DND-41 (cell line): Measurements from ENCODE around the gene DBNDD1.
A peak's percentile ranks its signal among the peaks of the same experiment; 100 is the strongest.

Experiments
- ATAC-seq: fragments of 200-7000 bp; cut with Tn5 transposase; 3 replicates; pipeline ENCODE4 v1.9.1; 2021; ENCODE audit warnings: low read depth; ENCODE audit not compliant: insufficient read depth
- DNase-seq: peaks from one replicate; pipeline ENCODE4 v3.0.0-alpha.2; 2020
- H2AFZ ChIP-seq: 2 replicates; pipeline ENCODE4 v1.6.0; 2012; ENCODE audit warnings: low read depth, low read length
- H3K27ac ChIP-seq: 2 replicates; pipeline ENCODE4 v1.5.1; 2012; ENCODE audit warnings: low read length, inconsistent platforms
- H3K27me3 ChIP-seq: fragments of 200-600 bp; sonication (generic); 2 replicates; pipeline ENCODE4 v1.6.0; 2012; ENCODE audit warnings: low read length, mild to moderate bottlenecking, inconsistent platforms; ENCODE audit not compliant: insufficient read depth, poor library complexity
- H3K36me3 ChIP-seq: 2 replicates; pipeline ENCODE4 v1.5.1; 2012; ENCODE audit warnings: low read length, inconsistent platforms; ENCODE audit not compliant: insufficient read depth
- H3K4me1 ChIP-seq: 2 replicates; pipeline ENCODE4 v1.5.1; 2012; ENCODE audit warnings: mild to moderate bottlenecking, low read length; ENCODE audit not compliant: insufficient read depth
- H3K4me2 ChIP-seq: 2 replicates; pipeline ENCODE4 v1.6.0; 2012; ENCODE audit warnings: mild to moderate bottlenecking, moderate library complexity, low read length, inconsistent platforms; ENCODE audit not compliant: insufficient read depth
- H3K4me3 ChIP-seq, 2 experiments: fragments of 200-600 bp in 1 of 2; shearing (Covaris generic) in 1 of 2; 2 replicates each; pipeline ENCODE4 v1.5.1; 2012 to 2016; ENCODE audit warnings: inconsistent platforms in 2 of 2, low read length in 2 of 2, mild to moderate bottlenecking in 2 of 2, low read depth in 1 of 2, moderate library complexity in 1 of 2
- H3K79me2 ChIP-seq: 2 replicates; pipeline ENCODE4 v1.6.0; 2012; ENCODE audit warnings: low read length, inconsistent platforms; ENCODE audit not compliant: insufficient read depth
- H3K9ac ChIP-seq: 2 replicates; pipeline ENCODE4 v1.6.0; 2012; ENCODE audit warnings: low read depth, mild to moderate bottlenecking, inconsistent platforms, low read length, moderate library complexity
- H3K9me3 ChIP-seq: 2 replicates; pipeline ENCODE4 v1.5.1; 2012; ENCODE audit warnings: low read length, moderate library complexity, mild to moderate bottlenecking, inconsistent platforms; ENCODE audit not compliant: insufficient read depth, severe bottlenecking
- H4K20me1 ChIP-seq: 2 replicates; pipeline ENCODE4 v1.6.0; 2012; ENCODE audit warnings: low read length; ENCODE audit not compliant: insufficient read depth
- EZH2 ChIP-seq: IDR thresholded peaks from 3 replicates; pipeline ENCODE4 v1.6.1; 2012; ENCODE audit warnings: borderline replicate concordance, low read depth, mild to moderate bottlenecking, moderate library complexity, low read length, inconsistent platforms; ENCODE audit not compliant: severe bottlenecking
- TF ChIP-seq, protein P1 (sequence below): IDR thresholded peaks from 2 replicates; pipeline ENCODE4 v1.5.1; 2012; ENCODE audit warnings: borderline replicate concordance, low read length, moderate library complexity, mild to moderate bottlenecking; ENCODE audit not compliant: poor library complexity, severe bottlenecking; ENCODE audit errors: extremely low read depth

DBNDD1 gene

DNA sequence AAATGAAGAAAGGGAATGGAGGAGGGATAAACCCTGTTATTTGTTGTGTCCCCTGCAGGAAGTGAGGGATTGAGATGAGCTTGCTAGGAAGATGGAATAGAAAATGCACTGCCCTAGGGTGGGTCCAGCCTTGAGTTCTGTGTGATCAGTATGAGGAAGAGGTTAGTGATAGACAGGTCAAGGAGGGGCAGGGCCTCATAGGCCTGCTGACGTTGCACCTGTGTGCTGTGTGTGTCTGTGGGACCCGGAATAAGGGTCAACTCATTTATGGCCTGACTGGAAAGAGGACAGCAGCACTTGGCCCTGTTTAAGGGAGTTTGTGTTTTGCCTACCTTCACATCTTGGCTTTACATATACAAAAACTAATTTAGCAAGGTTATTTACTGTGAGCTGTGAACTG lies 44.4 kb downstream of the DBNDD1 start:
- Histone ChIP-seq H3K79me2 (peaks cover 73% of the 10 kb centered on the region), H4K20me1 (peaks cover 30% of the 10 kb centered on the region), H3K27ac (no peak overlapping the region), H2AFZ (no peak overlapping the region), H3K4me1 (peaks cover 46% of the 10 kb centered on the region), H3K9ac (no peak overlapping the region), H3K27me3 (no peaks in the 10 kb centered on the region), H3K4me2 (peak overlapping the region; percentile 88; the same call in 1 of the 2 replicates), H3K36me3 (peaks cover 30% of the 10 kb centered on the region), H3K4me3 (no peak overlapping the region), H3K9me3 (no peaks in the 10 kb centered on the region)
- DNase-seq = no peak
- no peak for ATAC-seq
- no peak for TF ChIP-seq EZH2
- TF ChIP-seq, protein P1, sequence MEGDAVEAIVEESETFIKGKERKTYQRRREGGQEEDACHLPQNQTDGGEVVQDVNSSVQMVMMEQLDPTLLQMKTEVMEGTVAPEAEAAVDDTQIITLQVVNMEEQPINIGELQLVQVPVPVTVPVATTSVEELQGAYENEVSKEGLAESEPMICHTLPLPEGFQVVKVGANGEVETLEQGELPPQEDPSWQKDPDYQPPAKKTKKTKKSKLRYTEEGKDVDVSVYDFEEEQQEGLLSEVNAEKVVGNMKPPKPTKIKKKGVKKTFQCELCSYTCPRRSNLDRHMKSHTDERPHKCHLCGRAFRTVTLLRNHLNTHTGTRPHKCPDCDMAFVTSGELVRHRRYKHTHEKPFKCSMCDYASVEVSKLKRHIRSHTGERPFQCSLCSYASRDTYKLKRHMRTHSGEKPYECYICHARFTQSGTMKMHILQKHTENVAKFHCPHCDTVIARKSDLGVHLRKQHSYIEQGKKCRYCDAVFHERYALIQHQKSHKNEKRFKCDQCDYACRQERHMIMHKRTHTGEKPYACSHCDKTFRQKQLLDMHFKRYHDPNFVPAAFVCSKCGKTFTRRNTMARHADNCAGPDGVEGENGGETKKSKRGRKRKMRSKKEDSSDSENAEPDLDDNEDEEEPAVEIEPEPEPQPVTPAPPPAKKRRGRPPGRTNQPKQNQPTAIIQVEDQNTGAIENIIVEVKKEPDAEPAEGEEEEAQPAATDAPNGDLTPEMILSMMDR = no peak

- H4K20me1 ChIP-seq = peaks cover 30% of the 10 kb centered on the region
- peaks cover 46% of the 10 kb centered on the region for H3K4me1 ChIP-seq
- H3K36me3 ChIP-seq = peaks cover 20% of the 10 kb centered on the region
- TF ChIP-seq, protein P1 = no peak
- no peak for TF ChIP-seq EZH2
- H3K9me3 ChIP-seq = no peaks in the 10 kb centered on the region
- H3K9ac ChIP-seq = peak overlapping the region; percentile 83
- H2AFZ ChIP-seq = no peak overlapping the region
- no peaks in the 10 kb centered on the region for H3K27me3 ChIP-seq
- peaks cover 73% of the 10 kb centered on the region for H3K79me2 ChIP-seq
- peak overlapping the region; percentile 88 for H3K4me2 ChIP-seq
- DNase-seq (no peak), ATAC-seq (no peak)
- H3K27ac ChIP-seq = no peak overlapping the region; the same call in 1 of the 2 replicates
- H3K4me3 ChIP-seq = peak overlapping the region; percentile 60 to 80; a peak in 3 of 4 replicates
Observed at GRCh38 chr16:89973654-89974335, 45.5 kb downstream of the DBNDD1 start.

DNA sequence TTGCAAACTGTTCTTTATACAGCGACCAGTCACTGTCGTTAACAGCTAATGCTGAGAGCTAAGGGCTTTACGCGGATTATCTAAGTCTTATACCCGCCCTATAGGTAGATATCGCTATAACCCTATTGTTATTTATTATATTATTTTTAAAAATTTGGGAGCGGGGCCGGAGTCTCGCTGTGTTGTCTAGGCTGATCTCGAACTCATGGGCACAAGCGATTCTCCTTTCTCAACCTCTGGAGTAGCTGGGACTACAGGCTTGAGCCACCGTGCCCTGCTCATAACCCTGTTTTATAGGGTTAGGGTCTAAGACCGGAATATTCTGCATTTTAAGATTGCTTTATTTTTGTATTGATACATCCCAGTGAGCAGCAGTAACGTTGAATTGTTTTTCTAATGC lies 46.0 kb downstream of the DBNDD1 start:
- H2AFZ ChIP-seq = peak overlapping the region; percentile 88
- TF ChIP-seq, protein P1 = no peak
- no peak for TF ChIP-seq EZH2

More for the DNA sequence above, 46.0 kb downstream of the DBNDD1 start:
- Histone ChIP-seq H3K4me1 (peaks cover 46% of the 10 kb centered on the region), H3K27ac (peak overlapping the region; percentile 83), H3K9me3 (no peaks in the 10 kb centered on the region), H3K36me3 (peaks cover 17% of the 10 kb centered on the region), H3K79me2 (peaks cover 71% of the 10 kb centered on the region), H3K27me3 (no peaks in the 10 kb centered on the region), H4K20me1 (peaks cover 28% of the 10 kb centered on the region), H3K9ac (peak overlapping the region; percentile 83), H3K4me2 (peak overlapping the region; percentile 88), H3K4me3 (peak overlapping the region; percentile 60 to 80)
- DNase-seq (no peak), ATAC-seq (no peak)
